Activated CD8-positive, alpha-beta memory T cell treated with anti-CD3 and anti-CD28 coated beads, Interleukin-2, amount 50 U/mL, for 24 hours (primary cell): ENCODE measurements around the gene ANAPC1.
"Not testable (repeated sequence)": the region's sequence is repeated elsewhere in the genome, so short reads cannot be mapped to it uniquely, and the experiment has no call there.

Experiments
- DNase-seq: peaks from one replicate; pipeline ENCODE4 v3.0.0-alpha.2; 2020; ENCODE audit errors: extremely low read depth

The ANAPC1 gene

GRCh38 chr2:111790633-111791032, 93.4 kb downstream of the ANAPC1 start:
- DNase-seq = not testable (repeated sequence)

GRCh38 chr2:111784081-111784480, 99.9 kb downstream of the ANAPC1 start:
- DNase-seq = not testable (repeated sequence)

- not testable (repeated sequence) for DNase-seq
These were observed 101.8 kb downstream of the ANAPC1 start for GRCh38 chr2:111782195-111782594.

- not testable (repeated sequence) for DNase-seq
These were observed 102.4 kb downstream of the ANAPC1 start for GRCh38 chr2:111781443-111782094.

- not testable (repeated sequence) for DNase-seq
These were observed 106.8 kb downstream of the ANAPC1 start for GRCh38 chr2:111777155-111777554.

GRCh38 chr2:111776296-111776695, 107.7 kb downstream of the ANAPC1 start:
- DNase-seq = not testable (repeated sequence)

GRCh38 chr2:111772180-111772579, 111.8 kb downstream of the ANAPC1 start:
- not testable (repeated sequence) for DNase-seq

GRCh38 chr2:111770916-111771658, 112.9 kb downstream of the ANAPC1 start:
- DNase-seq = not testable (repeated sequence)

GRCh38 chr2:111768266-111769190, 115.5 kb downstream of the ANAPC1 start:
- not testable (repeated sequence) for DNase-seq

- not testable (repeated sequence) for DNase-seq
These were observed 116.9 kb downstream of the ANAPC1 start for GRCh38 chr2:111767087-111767486.

- DNase-seq = not testable (repeated sequence)
These were observed 117.7 kb downstream of the ANAPC1 start for GRCh38 chr2:111766295-111766694.

- DNase-seq = not testable (repeated sequence)
These were observed 119.8 kb downstream of the ANAPC1 start for GRCh38 chr2:111764151-111764550.

- DNase-seq = not testable (repeated sequence)
These were observed 123.2 kb downstream of the ANAPC1 start for GRCh38 chr2:111760697-111761284.

GRCh38 chr2:111752533-111752932, 131.5 kb downstream of the ANAPC1 start:
- not testable (repeated sequence) for DNase-seq

- not testable (repeated sequence) for DNase-seq
These were observed 133.4 kb downstream of the ANAPC1 start for GRCh38 chr2:111750641-111751040.

GRCh38 chr2:111748429-111748828, 135.6 kb downstream of the ANAPC1 start:
- DNase-seq = not testable (repeated sequence)

- peak; percentile 47 for DNase-seq
These were observed 136.4 kb downstream of the ANAPC1 start for GRCh38 chr2:111747410-111748115.

- DNase-seq = not testable (repeated sequence)
These were observed 139.2 kb downstream of the ANAPC1 start for GRCh38 chr2:111744751-111745150.

GRCh38 chr2:111741517-111741916, 142.5 kb downstream of the ANAPC1 start:
- DNase-seq = not testable (repeated sequence)

GRCh38 chr2:111735838-111736721, 147.9 kb downstream of the ANAPC1 start:
- not testable (repeated sequence) for DNase-seq
